HEK293T (cell line): ENCODE data around the gene JAKMIP2.

Source experiments
- BHLHE40 ChIP-seq: fragments of 450-650 bp; IDR thresholded peaks from 2 replicates; pipeline ENCODE4 v1.6.1; 2016; ENCODE audit warnings: mild to moderate bottlenecking, moderate library complexity, borderline replicate concordance
- CTBP1 ChIP-seq: fragments of 450-650 bp; IDR thresholded peaks from 2 replicates; pipeline ENCODE4 v1.6.1; 2016; ENCODE audit warnings: borderline replicate concordance
- FOXK2 ChIP-seq: fragments of 450-650 bp; IDR thresholded peaks from 2 replicates; pipeline ENCODE4 v1.6.1; 2016; ENCODE audit warnings: mild to moderate bottlenecking
- FOXM1 ChIP-seq: fragments of 450-650 bp; IDR thresholded peaks from 2 replicates; pipeline ENCODE4 v1.6.1; 2017; ENCODE audit warnings: mild to moderate bottlenecking, borderline replicate concordance
- NFRKB ChIP-seq: fragments of 450-650 bp; IDR thresholded peaks from 2 replicates; pipeline ENCODE4 v1.6.1; 2016; ENCODE audit warnings: mild to moderate bottlenecking, moderate library complexity
- SP1 ChIP-seq: fragments of 450-650 bp; IDR thresholded peaks from 2 replicates; pipeline ENCODE4 v1.6.1; 2017
- SUZ12 ChIP-seq: fragments of 450-650 bp; IDR thresholded peaks from 2 replicates; pipeline ENCODE4 v1.6.1; 2016; ENCODE audit warnings: mild to moderate bottlenecking

DNA sequence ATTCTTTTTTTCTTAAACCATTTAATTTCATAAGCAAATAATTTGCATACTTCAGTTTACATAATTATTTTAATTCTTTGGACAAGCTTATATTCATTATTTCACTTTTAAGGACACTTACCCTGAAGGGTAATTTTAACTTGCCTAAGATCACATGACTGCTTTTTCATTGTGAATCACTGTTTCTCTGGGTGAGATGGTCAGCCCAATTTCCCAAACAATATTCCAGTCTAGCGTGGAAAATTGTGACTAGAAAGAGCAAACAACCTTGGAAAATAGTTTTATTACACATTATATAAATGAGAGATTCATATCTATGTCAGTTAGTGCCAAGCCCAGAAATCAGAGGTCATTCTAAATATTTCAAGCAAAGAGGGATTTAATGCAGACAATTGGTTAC, 21.4 kb upstream of the JAKMIP2 start:
- no peak for TF ChIP-seq CTBP1
- no peak for TF ChIP-seq BHLHE40
- TF ChIP-seq SP1 = no peak
- TF ChIP-seq FOXK2 = no peak
- no peak for TF ChIP-seq FOXM1
- TF ChIP-seq NFRKB = no peak
- no peak for TF ChIP-seq SUZ12
